SH-SY5Y (cell line): Measurements from ENCODE around the gene PARN.

Experiments
- GATA2 ChIP-seq: IDR thresholded peaks from 2 replicates; pipeline ENCODE4 v1.6.1; 2011; ENCODE audit warnings: mild to moderate bottlenecking, low read depth, low read length
- GATA3 ChIP-seq: IDR thresholded peaks from 2 replicates; pipeline ENCODE4 v1.6.1; 2011; ENCODE audit warnings: low read depth, mild to moderate bottlenecking, low read length, moderate library complexity

DNA sequence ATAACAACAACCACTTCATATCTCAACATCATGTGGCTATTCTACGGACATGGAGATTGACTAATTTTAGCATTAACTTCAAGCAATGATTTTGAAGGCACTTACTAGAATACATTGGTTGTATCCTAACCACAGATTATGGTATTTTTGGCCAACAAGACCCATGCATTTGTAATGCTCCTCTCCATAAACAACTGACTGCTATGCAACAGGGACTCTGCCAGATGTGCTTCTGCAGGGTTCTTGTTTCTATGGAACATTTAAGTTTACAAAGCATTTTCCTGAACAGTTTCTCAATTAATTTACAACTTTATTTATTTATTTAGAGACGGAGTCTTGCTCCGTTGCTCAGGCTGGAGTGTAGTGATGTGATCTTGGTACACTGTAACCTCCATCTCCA, 178.0 kb downstream of the PARN start:
- TF ChIP-seq GATA2 (no peak), GATA3 (no peak)
